Neural progenitor cell (in vitro differentiated cells): ENCODE measurements around the gene PRKD1.

Source experiments
- EZH2phosphoT487 ChIP-seq: fragments of 200-600 bp; sonication (generic); IDR thresholded peaks from 2 replicates; pipeline ENCODE4 v1.6.1; 2017; ENCODE audit warnings: antibody characterized with exemption
- TF ChIP-seq, protein P1 (sequence below): fragments of 200-600 bp; sonication (generic); IDR thresholded peaks from 2 replicates; pipeline ENCODE4 v1.5.1; 2017; ENCODE audit warnings: antibody characterized with exemption, mild to moderate bottlenecking

GRCh38 chr14:29528889-29529288 is 398.8 kb downstream of the PRKD1 start:
- TF ChIP-seq, protein P1, sequence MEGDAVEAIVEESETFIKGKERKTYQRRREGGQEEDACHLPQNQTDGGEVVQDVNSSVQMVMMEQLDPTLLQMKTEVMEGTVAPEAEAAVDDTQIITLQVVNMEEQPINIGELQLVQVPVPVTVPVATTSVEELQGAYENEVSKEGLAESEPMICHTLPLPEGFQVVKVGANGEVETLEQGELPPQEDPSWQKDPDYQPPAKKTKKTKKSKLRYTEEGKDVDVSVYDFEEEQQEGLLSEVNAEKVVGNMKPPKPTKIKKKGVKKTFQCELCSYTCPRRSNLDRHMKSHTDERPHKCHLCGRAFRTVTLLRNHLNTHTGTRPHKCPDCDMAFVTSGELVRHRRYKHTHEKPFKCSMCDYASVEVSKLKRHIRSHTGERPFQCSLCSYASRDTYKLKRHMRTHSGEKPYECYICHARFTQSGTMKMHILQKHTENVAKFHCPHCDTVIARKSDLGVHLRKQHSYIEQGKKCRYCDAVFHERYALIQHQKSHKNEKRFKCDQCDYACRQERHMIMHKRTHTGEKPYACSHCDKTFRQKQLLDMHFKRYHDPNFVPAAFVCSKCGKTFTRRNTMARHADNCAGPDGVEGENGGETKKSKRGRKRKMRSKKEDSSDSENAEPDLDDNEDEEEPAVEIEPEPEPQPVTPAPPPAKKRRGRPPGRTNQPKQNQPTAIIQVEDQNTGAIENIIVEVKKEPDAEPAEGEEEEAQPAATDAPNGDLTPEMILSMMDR: no peak
- no peak for TF ChIP-seq EZH2phosphoT487
